OCI-LY7 (cell line): Measurements from ENCODE around the gene NAMPT. TPM values are rescaled to one million over a fixed set of nuclear protein-coding genes. Genes with fewer than 3 reads are reported as not detected.

ENCODE experiments used
- BruUV-seq: library from RNA; stranded (reverse); fragments of 400-500 nt; replicated peaks from 2 replicates; lab custom pipeline; 2021; lab: Mats Ljungman, UMichigan
- CTCF ChIA-PET: fragments of 300-600 bp; sonication (Branson Sonifier 250); formaldehyde crosslinking; loops from one replicate; lab custom pipeline; 2022; ENCODE audit warnings: antibody characterized with exemption; ENCODE audit not compliant: unreplicated experiment; lab: Charles Lee
- POLR2A ChIA-PET: fragments of 300-600 bp; sonication (Branson Sonifier 250); formaldehyde crosslinking; loops from one replicate; lab custom pipeline; 2022; ENCODE audit warnings: antibody characterized with exemption; lab: Charles Lee
- DNase-seq: peaks from one replicate; pipeline ENCODE4 v3.0.0-alpha.2; 2015; ENCODE audit warnings: low spot score
- H2AFZ ChIP-seq: fragments of 200-600 bp; sonication (generic), shearing (Covaris generic); 2 replicates; pipeline ENCODE4 v1.6.1; 2014; ENCODE audit warnings: mild to moderate bottlenecking, antibody characterized with exemption, low read length, moderate library complexity
- H3K27ac ChIP-seq: fragments of 200-600 bp; sonication (generic); 2 replicates; pipeline ENCODE4 v1.5.1; 2014; ENCODE audit warnings: mixed run types, low read depth, mild to moderate bottlenecking, moderate library complexity, low read length, inconsistent platforms; ENCODE audit not compliant: poor library complexity, severe bottlenecking
- H3K36me3 ChIP-seq: fragments of 200-600 bp; sonication (generic); 2 replicates; pipeline ENCODE4 v1.6.1; 2014; ENCODE audit warnings: mild to moderate bottlenecking, antibody characterized with exemption, low read length, moderate library complexity, mixed read lengths; ENCODE audit not compliant: insufficient read depth
- H3K4me1 ChIP-seq: fragments of 200-600 bp; sonication (generic); 2 replicates; pipeline ENCODE4 v1.5.1; 2014; ENCODE audit warnings: mild to moderate bottlenecking, low read length; ENCODE audit not compliant: insufficient read depth, poor library complexity, severe bottlenecking
- H3K4me2 ChIP-seq: fragments of 200-600 bp; sonication (generic); 2 replicates; pipeline ENCODE4 v1.6.1; 2014; ENCODE audit warnings: mild to moderate bottlenecking, low read length
- H3K4me3 ChIP-seq: fragments of 200-600 bp; sonication (generic); 2 replicates; pipeline ENCODE4 v1.5.1; 2014; ENCODE audit warnings: mild to moderate bottlenecking, low read depth, low read length; ENCODE audit not compliant: poor library complexity, severe bottlenecking
- H3K79me2 ChIP-seq: fragments of 200-600 bp; sonication (generic); 2 replicates; pipeline ENCODE4 v1.6.1; 2016; ENCODE audit warnings: low read depth, mild to moderate bottlenecking, low read length, moderate library complexity, mixed read lengths; ENCODE audit not compliant: insufficient read depth
- H3K9me2 ChIP-seq: fragments of 200-600 bp; sonication (generic); 2 replicates; pipeline ENCODE4 v1.6.1; 2016; ENCODE audit warnings: mild to moderate bottlenecking, low read length, mixed read lengths; ENCODE audit not compliant: insufficient read depth
- H3K9me3 ChIP-seq: fragments of 200-600 bp; sonication (generic); 2 replicates; pipeline ENCODE4 v1.6.1; 2014; ENCODE audit warnings: mild to moderate bottlenecking, mixed run types, low read length, mixed read lengths
- H4K20me1 ChIP-seq: fragments of 200-600 bp; sonication (generic); 2 replicates; pipeline ENCODE4 v1.6.1; 2014; ENCODE audit warnings: mild to moderate bottlenecking, antibody characterized with exemption, low read length, moderate library complexity, mixed read lengths; ENCODE audit not compliant: insufficient read depth
- EZH2phosphoT487 ChIP-seq: fragments of 200-600 bp; sonication (generic); IDR thresholded peaks from 2 replicates; pipeline ENCODE4 v1.6.1; 2018; ENCODE audit warnings: low read depth, borderline replicate concordance, mild to moderate bottlenecking, mixed run types, antibody characterized with exemption, low read length, moderate library complexity, mixed read lengths
- intact Hi-C: fragments of 100-400 bp; cut with micrococcal nuclease; formaldehyde crosslinking; loops from one replicate; pipeline ENCODE4 v1.10.0; 2022; ENCODE audit not compliant: unreplicated experiment
- total RNA-seq, 2 experiments: library from RNA; depleted of rRNA in 1 of 2; stranded (reverse); fragments of >200 nt in 1 of 2; shearing (Covaris generic) in 1 of 2; gene quantifications; 2 replicates each; pipeline ENCODE4 v1.2.3, GENCODE V29; 2014 to 2022
- TF ChIP-seq, protein P1 (sequence below): fragments of 200-600 bp; sonication (generic); conservative IDR thresholded peaks from 2 replicates; pipeline ENCODE4 v1.5.1; 2014; ENCODE audit warnings: mild to moderate bottlenecking, antibody characterized with exemption, low read length, moderate library complexity, mixed read lengths

The NAMPT gene
- total RNA-seq, 2 experiments from 2014 or later, result 20.7 to 82.2 TPM

DNA sequence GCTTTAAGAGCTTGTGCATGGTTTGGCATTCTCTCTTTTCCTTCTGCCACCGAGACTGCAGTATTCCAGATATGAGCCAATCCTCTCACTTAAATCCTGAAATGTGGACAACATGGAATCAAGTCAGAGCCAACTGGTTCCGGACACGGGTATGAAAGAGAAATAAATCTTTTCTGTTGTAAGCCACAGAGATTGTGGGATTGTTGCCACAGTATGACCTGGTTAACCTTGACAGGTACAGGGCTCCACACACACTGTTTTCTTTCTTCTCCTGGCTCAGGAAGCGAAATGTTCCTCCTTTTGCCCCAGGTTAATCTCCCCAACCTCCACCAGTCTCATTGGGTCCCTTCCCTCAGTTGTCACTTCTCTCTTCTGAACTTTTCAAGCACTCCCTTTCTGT, 6.5 kb upstream of the NAMPT start:
- Histone ChIP-seq H3K4me3 (no peak overlapping the region), H3K79me2 (no peaks in the 10 kb centered on the region), H3K36me3 (no peaks in the 10 kb centered on the region), H3K9me2 (no peaks in the 10 kb centered on the region), H4K20me1 (no peaks in the 10 kb centered on the region), H3K27ac (no peak overlapping the region), H3K9me3 (no peaks in the 10 kb centered on the region), H3K4me1 (peaks cover under 1% of the 10 kb centered on the region), H2AFZ (no peak overlapping the region), H3K4me2 (no peak overlapping the region)
- no peak for TF ChIP-seq EZH2phosphoT487
- TF ChIP-seq, protein P1, sequence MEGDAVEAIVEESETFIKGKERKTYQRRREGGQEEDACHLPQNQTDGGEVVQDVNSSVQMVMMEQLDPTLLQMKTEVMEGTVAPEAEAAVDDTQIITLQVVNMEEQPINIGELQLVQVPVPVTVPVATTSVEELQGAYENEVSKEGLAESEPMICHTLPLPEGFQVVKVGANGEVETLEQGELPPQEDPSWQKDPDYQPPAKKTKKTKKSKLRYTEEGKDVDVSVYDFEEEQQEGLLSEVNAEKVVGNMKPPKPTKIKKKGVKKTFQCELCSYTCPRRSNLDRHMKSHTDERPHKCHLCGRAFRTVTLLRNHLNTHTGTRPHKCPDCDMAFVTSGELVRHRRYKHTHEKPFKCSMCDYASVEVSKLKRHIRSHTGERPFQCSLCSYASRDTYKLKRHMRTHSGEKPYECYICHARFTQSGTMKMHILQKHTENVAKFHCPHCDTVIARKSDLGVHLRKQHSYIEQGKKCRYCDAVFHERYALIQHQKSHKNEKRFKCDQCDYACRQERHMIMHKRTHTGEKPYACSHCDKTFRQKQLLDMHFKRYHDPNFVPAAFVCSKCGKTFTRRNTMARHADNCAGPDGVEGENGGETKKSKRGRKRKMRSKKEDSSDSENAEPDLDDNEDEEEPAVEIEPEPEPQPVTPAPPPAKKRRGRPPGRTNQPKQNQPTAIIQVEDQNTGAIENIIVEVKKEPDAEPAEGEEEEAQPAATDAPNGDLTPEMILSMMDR, result no peak
- no TSS peak for BruUV-seq
- ChIA-PET CTCF (no interaction called here), POLR2A (no interaction called here)
- no peak for DNase-seq
- intact Hi-C loops, result no loop called here

DNA sequence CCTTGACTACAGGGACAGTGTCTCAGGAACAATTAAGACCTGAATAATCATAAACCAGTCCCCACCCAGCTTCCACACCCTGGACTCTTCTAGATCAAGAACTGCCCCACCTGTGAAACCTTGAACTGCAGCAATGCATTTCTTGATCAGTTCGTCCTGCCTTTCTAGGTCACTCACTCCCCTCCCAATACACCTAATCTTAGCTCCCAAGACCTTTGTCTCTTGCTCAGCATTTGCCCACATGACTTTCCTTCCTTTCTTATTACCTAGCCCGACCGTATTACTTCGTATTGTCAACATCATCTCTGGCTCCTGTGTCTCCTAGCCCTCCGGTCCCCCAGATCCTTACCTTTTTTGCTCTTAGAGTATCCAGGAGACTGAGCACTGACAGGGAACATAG, 5.5 kb upstream of the NAMPT start:
- no peaks in the 10 kb centered on the region for H3K79me2 ChIP-seq
- TF ChIP-seq EZH2phosphoT487, result no peak
- TF ChIP-seq, protein P1, result no peak
- no peaks in the 10 kb centered on the region for H4K20me1 ChIP-seq
- ChIA-PET CTCF (no interaction called here), POLR2A (no interaction called here)
- H3K27ac ChIP-seq, result no peak overlapping the region
- H3K9me2 ChIP-seq, result no peaks in the 10 kb centered on the region
- H3K4me2 ChIP-seq, result no peak overlapping the region
- no peaks in the 10 kb centered on the region for H3K36me3 ChIP-seq
- intact Hi-C loops, result no loop called here
- peaks cover 9% of the 10 kb centered on the region for H3K4me1 ChIP-seq
- no peaks in the 10 kb centered on the region for H3K9me3 ChIP-seq
- no peak overlapping the region for H3K4me3 ChIP-seq
- no peak overlapping the region for H2AFZ ChIP-seq
- no TSS peak for BruUV-seq
- no peak for DNase-seq

DNA sequence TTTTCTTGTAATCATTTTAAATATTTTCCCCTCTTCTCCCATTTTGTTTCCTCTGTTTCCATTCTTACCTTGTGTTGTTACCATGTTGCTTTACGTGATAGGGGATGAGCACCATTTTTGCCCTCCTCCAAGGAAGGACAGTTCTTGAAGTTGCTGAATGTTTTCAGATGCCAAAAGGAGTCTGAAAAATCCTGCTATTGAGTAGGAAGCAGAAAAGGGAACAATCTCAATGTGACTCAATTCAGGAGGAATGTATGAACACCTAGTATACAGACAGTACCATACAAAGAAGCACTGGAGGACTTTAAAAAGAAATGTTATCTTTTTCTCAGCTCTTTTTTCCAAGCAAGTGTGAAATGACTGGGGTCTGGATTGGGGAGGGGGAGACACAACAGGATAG, 5.1 kb upstream of the NAMPT start:
- no peak for DNase-seq
- BruUV-seq, result no TSS peak
- POLR2A ChIA-PET, result interaction anchor here (1.0 kb wide), 1 partner anchor 17 kb away, joined by 5 read pairs; no protein-coding TSS in a partner anchor

More for the DNA sequence above, 5.1 kb upstream of the NAMPT start:
- Histone ChIP-seq H3K79me2 (no peaks in the 10 kb centered on the region), H3K9me3 (no peaks in the 10 kb centered on the region), H3K36me3 (no peaks in the 10 kb centered on the region), H3K27ac (no peak overlapping the region), H3K4me2 (no peak overlapping the region), H3K9me2 (no peaks in the 10 kb centered on the region), H4K20me1 (no peaks in the 10 kb centered on the region), H3K4me3 (no peak overlapping the region), H3K4me1 (peaks cover 9% of the 10 kb centered on the region), H2AFZ (no peak overlapping the region)
- CTCF ChIA-PET, result no interaction called here
- intact Hi-C loops, result loop anchor here (5.0 to 10.0 kb wide), 3 partner anchors 233 to 875 kb away; partner anchors contain the start of genes HBP1 and RINT1
- no peak for TF ChIP-seq EZH2phosphoT487
- TF ChIP-seq, protein P1, result no peak
